Measurements from ENCODE around the gene MATR3. TPM values are rescaled to one million over a fixed set of nuclear protein-coding genes. Genes with fewer than 3 reads are reported as not detected.

The MATR3 gene
- total RNA-seq, 1 experiment from 2014 or later: 194 TPM

GRCh38 chr5:139378101-139378825, 84.7 kb downstream of the MATR3 start:
- DNase-seq (ENCODE audit: low read depth, low spot score) (no peak), ATAC-seq (no peak)
- Histone ChIP-seq H3K4me3 (ENCODE audit: low read depth in 2 of 2, low read length in 2 of 2) (no peak overlapping the region), H3K9me3 (ENCODE audit: control insufficient read depth, insufficient read depth, low read depth, low read length) (no peaks in the 10 kb centered on the region), H3K27me3 (ENCODE audit: control insufficient read depth, insufficient read depth, low read length) (no peaks in the 10 kb centered on the region), H3K27ac (ENCODE audit: low read length) (no peak overlapping the region), H3K36me3 (ENCODE audit: control insufficient read depth, insufficient read depth, low read length) (no peaks in the 10 kb centered on the region), H3K4me1 (ENCODE audit: control insufficient read depth, insufficient read depth, low read length) (peaks cover 9% of the 10 kb centered on the region)
- CTCF ChIA-PET: no interaction called here
- TF ChIP-seq CTCF (IDR thresholded peaks at IDR 0.05): no peak
- POLR2A ChIA-PET: no interaction called here
- in situ Hi-C loops (cut with HindIII; ENCODE audit: low pct_unique_long_range_greater_than_20kb, low sequenced_read_pairs) (no loop called here), intact Hi-C loops (cut with micrococcal nuclease; ENCODE audit: unreplicated experiment) (no loop called here)
- no TSS peak for BruUV-seq (replicated peaks)

- BruUV-seq (replicated peaks): no TSS peak
- peaks cover 2% of the 10 kb centered on the region for H3K4me1 ChIP-seq (ENCODE audit: control insufficient read depth, insufficient read depth, low read length)
- H3K4me3 ChIP-seq (ENCODE audit: low read depth in 2 of 2, low read length in 2 of 2): no peak overlapping the region
- ChIA-PET CTCF (interaction anchor here (0.9 kb wide), 1 partner anchor 9 kb away, joined by 3 read pairs; no protein-coding TSS in a partner anchor), POLR2A (no interaction called here)
- H3K27ac ChIP-seq (ENCODE audit: low read length): no peak overlapping the region
- no peaks in the 10 kb centered on the region for H3K27me3 ChIP-seq (ENCODE audit: control insufficient read depth, insufficient read depth, low read length)
- no peak for ATAC-seq
- DNase-seq (ENCODE audit: low read depth, low spot score): no peak
- H3K9me3 ChIP-seq (ENCODE audit: control insufficient read depth, insufficient read depth, low read depth, low read length): no peaks in the 10 kb centered on the region
- TF ChIP-seq REST (IDR thresholded peaks at IDR 0.05; ENCODE audit: insufficient read depth in 1 of 2, low read depth in 2 of 2, low read length in 1 of 2) (no peak), CTCF (IDR thresholded peaks at IDR 0.05) (no peak), SIN3A (IDR thresholded peaks at IDR 0.05; ENCODE audit: borderline replicate concordance, insufficient read depth, low read depth, low read length) (no peak)
- in situ Hi-C loops (cut with HindIII; ENCODE audit: low pct_unique_long_range_greater_than_20kb, low sequenced_read_pairs) (no loop called here), intact Hi-C loops (cut with micrococcal nuclease; ENCODE audit: unreplicated experiment) (no loop called here)
- no peaks in the 10 kb centered on the region for H3K36me3 ChIP-seq (ENCODE audit: control insufficient read depth, insufficient read depth, low read length)
These were observed 85.4 kb downstream of the MATR3 start for GRCh38 chr5:139378941-139379361.

All from Panc1 (cell line).